ENCODE results near the gene ROPN1. TPM values are rescaled to one million over a fixed set of nuclear protein-coding genes. Genes with fewer than 3 reads are reported as not detected.
"Not testable (repeated sequence)": the region's sequence is repeated elsewhere in the genome, so short reads cannot be mapped to it uniquely, and the experiment has no call there.

The ROPN1 gene
- total RNA-seq, 1 donor from 2014 or later = not detected

DNA sequence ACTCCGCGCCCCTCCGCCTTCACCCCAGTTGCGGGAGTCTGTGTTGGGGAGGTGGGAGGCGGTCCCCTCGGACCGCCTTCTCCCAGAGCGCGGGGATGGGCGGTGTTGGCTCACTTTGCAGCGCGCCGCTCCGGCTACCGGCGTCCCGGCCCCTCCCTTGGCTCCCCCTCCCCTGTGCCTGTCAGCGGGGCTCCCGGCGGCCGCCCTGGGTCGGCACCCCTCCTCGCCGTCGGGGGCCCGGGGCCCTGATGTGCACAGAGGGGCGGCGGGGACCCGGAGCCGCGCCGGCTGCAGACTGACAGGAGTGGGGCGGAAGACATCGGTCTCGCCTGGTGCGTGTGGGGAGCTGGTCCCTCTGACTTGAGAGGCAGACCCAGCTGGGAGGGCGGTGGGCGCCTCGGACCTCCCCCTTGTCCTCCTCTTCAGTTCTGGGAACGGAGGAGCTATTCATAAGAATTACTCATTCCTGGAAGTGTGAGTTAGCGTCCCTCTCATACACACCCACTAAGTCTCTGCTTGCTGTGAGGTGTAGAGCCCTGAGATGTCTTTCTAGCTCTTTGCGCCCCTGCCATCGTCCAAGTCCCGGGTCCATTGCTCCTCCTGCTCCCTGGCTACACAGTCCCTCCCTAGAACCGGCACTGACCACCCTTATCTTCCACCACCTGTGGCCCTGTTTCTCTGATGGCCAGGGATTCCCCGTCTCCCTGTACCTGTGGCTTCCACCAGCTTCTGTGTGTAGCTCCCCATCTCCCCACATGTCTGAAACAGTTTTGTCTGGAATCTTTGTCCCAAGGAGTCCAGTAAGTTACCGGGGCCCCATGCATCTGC is 42.3 kb upstream of the ROPN1 start:
- H3K36me3 ChIP-seq = no peaks in the 10 kb centered on the region
- TF ChIP-seq, protein P1, sequence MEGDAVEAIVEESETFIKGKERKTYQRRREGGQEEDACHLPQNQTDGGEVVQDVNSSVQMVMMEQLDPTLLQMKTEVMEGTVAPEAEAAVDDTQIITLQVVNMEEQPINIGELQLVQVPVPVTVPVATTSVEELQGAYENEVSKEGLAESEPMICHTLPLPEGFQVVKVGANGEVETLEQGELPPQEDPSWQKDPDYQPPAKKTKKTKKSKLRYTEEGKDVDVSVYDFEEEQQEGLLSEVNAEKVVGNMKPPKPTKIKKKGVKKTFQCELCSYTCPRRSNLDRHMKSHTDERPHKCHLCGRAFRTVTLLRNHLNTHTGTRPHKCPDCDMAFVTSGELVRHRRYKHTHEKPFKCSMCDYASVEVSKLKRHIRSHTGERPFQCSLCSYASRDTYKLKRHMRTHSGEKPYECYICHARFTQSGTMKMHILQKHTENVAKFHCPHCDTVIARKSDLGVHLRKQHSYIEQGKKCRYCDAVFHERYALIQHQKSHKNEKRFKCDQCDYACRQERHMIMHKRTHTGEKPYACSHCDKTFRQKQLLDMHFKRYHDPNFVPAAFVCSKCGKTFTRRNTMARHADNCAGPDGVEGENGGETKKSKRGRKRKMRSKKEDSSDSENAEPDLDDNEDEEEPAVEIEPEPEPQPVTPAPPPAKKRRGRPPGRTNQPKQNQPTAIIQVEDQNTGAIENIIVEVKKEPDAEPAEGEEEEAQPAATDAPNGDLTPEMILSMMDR (IDR thresholded peaks at IDR 0.05) = no peak
- no peaks in the 10 kb centered on the region for H3K27me3 ChIP-seq
- DNase-seq (ENCODE audit: low spot score in 2 of 2) = peak in 1 of 2 donors; percentile 70
- H3K4me1 ChIP-seq = peaks cover 0 to 10% of the 10 kb centered on the region in 2 donors
- intact Hi-C loops (cut with DNase I) = no loop called here
- H3K27ac ChIP-seq = peak overlapping the region; percentile 81 to 90
- no peaks in the 10 kb centered on the region for H3K9me3 ChIP-seq
- peak overlapping the region; percentile 85 to 96 for H3K4me3 ChIP-seq

DNA sequence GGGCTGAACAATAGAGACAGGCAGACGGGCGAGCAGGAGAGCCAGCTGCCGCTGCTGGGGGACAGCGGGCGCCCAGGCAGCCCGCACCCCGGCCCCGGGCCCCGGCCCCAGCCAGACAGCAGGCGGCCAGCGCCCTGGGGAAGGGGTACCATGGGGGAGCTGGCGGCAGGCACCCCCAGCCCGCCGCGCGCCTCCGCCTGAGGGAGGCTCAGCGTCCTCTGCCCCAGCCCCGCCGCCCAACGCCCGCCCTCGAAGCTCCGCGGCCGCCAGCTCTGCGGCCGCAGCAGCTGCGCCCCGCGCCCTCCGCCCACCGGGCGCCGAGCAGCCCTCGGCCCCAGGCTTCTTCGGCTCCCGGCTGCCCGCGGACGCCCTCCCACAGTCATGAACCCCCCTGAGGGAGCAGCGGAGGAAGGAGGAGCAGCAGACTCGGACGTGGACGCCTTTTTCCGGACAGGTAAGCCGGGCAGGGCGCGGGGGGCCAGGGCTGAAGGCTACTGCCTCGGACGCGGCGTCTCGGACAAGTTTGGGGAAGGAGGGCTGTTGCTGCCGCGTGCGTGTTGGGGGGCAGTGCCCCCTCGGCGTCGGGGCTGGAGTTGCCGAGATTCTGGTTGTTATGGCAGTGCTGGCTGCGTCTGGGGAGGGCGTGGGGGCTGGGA is 41.6 kb upstream of the ROPN1 start, which contains the start of gene KALRN:
Gene KALRN, plus strand, starts transcription at position 10 of the 656 bp plus-strand sequence.
- H3K4me1 ChIP-seq = peaks cover 0 to 10% of the 10 kb centered on the region in 2 donors
- peak within 1 kb of the TSS; percentile 85 to 96 for H3K4me3 ChIP-seq
- DNase-seq (ENCODE audit: low spot score in 2 of 2) = no peak
- H3K27me3 ChIP-seq = no peaks in the 10 kb centered on the region
- intact Hi-C loops (cut with DNase I) = loop anchor here (2.0 kb wide), 2 partner anchors 45 to 243 kb away; no protein-coding TSS in a partner anchor
- no peaks in the 10 kb centered on the region for H3K36me3 ChIP-seq
- TF ChIP-seq, protein P1 (IDR thresholded peaks at IDR 0.05) = no peak
- H3K9me3 ChIP-seq = no peaks in the 10 kb centered on the region
- peak within 1 kb of the TSS; percentile 81 to 90 for H3K27ac ChIP-seq

DNA sequence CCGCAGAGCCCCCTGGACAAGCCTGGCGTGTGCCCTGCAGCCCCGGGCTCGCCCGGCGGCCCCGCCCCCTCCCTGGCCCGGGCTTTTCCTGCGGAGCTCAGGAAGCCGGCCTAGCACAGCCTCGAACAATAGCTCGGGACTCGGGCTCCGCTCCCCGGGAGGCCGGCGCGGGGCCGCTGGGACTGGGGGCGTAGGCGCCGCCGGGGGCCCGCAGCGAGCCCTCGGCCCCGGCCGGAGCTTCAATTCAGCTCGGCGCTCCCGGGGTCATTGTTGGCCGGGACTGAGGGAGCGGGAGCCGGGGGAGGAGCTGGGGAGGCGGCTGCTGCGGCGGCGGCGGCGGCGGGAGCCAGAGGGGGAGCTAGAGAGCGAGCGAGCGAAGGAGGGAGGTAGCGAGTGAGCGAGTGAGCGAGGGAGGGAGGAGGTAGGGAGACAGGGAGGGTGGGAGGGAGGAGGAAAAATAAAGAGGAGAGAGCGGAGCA is 41.0 kb upstream of the ROPN1 start:
- peak in 1 of 2 donors; percentile 91 for DNase-seq (ENCODE audit: low spot score in 2 of 2)
- peaks cover 0 to 10% of the 10 kb centered on the region in 2 donors for H3K4me1 ChIP-seq
- H3K9me3 ChIP-seq = no peaks in the 10 kb centered on the region
- H3K27ac ChIP-seq = peak overlapping the region; percentile 81 to 90
- intact Hi-C loops (cut with DNase I) = loop anchor here (2.0 kb wide), 2 partner anchors 46 to 244 kb away; no protein-coding TSS in a partner anchor
- TF ChIP-seq, protein P1 (IDR thresholded peaks at IDR 0.05) = peak; percentile 63 to 92 (median 90)
- no peaks in the 10 kb centered on the region for H3K36me3 ChIP-seq
- no peaks in the 10 kb centered on the region for H3K27me3 ChIP-seq
- H3K4me3 ChIP-seq = peak overlapping the region; percentile 85 to 96

DNA sequence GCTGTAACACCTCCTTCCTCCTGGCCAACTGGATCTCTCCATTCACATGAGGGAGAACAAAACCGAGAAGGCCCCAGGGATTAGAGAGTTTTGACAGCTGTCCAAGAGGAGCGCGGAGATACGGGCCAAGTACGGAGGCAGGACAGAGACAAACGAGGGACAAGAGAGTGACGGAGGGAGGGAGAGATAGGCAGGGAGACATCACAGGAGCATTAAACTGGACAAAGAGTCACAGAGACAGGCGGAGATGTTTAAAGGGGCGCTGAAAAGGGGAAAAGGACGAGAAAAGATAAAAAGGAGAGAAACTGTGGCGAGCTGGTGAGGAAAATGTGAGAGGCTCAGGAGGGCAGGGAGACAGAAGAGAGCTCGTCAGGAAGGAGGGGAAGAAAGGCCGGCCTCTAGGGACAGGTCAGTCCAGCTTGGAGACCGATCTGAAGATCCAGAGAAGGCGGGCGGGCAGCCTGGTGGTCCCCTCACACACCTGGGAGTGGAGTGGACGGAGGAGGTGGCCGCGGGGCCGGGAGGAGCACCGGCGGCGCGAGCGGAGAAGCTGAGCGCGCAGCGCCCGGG is 40.5 kb upstream of the ROPN1 start:
- intact Hi-C loops (cut with DNase I) = loop anchor here (2.0 kb wide), 2 partner anchors 46 to 244 kb away; no protein-coding TSS in a partner anchor
- peak overlapping the region; percentile 81 to 90 for H3K27ac ChIP-seq
- TF ChIP-seq, protein P1 (IDR thresholded peaks at IDR 0.05) = no peak
- DNase-seq (ENCODE audit: low spot score in 2 of 2) = peak in 1 of 2 donors; percentile 80
- H3K4me1 ChIP-seq = peaks cover 0 to 7% of the 10 kb centered on the region in 2 donors
- H3K27me3 ChIP-seq = no peaks in the 10 kb centered on the region
- H3K36me3 ChIP-seq = no peaks in the 10 kb centered on the region
- no peaks in the 10 kb centered on the region for H3K9me3 ChIP-seq
- H3K4me3 ChIP-seq = peak overlapping the region; percentile 85 to 96

DNA sequence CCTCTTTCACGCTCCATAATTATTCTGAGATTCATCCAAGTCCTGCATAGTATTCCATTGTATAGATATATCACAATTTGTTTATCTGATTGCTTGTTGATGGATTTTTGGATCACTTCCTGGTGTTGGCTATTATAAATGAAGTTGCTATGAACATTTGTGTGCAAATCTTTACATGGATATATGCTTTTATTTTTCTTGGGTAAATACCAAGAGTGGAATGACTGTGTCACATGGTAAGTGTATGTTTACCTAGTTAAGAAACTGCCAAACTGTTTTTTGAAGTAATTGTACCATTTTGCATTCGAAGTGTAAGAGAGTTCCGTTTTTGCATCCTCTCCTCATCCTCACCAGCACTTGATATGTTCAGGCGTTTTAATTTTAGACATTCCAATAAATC is 34.6 kb upstream of the ROPN1 start:
- Histone ChIP-seq H3K27me3 (no peaks in the 10 kb centered on the region), H3K36me3 (no peaks in the 10 kb centered on the region), H3K27ac (no peak overlapping the region), H3K4me1 (no peaks in the 10 kb centered on the region), H3K9me3 (no peaks in the 10 kb centered on the region), H3K4me3 (no peak overlapping the region)
- TF ChIP-seq, protein P1 (IDR thresholded peaks at IDR 0.05) = no peak
- intact Hi-C loops (cut with DNase I) = no loop called here
- no peak for DNase-seq (ENCODE audit: low spot score in 2 of 2)

DNA sequence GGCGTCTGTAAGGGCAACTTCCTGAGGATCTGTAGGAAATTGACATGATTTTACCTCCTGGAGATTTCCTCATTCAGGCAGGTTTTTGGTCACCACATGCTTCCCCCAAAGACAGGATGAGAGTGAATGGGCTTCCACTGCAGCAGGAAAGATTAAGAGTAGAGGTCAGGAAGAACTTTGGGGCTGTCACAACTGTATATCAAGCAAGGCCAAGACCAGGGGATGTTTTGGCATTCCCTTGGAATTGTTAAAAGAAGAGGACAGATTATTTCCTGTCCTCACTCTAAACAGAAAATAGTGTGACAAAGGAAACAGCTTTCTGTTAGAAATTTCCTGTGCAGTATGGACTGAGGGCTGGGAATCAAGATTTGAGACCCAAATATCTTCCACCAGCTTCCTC is 31.6 kb upstream of the ROPN1 start:
- H3K36me3 ChIP-seq; DNase-seq (ENCODE audit: low spot score in 2 of 2); H3K27me3 ChIP-seq; H3K9me3 ChIP-seq; H3K27ac ChIP-seq; H3K4me3 ChIP-seq; intact Hi-C loops (cut with DNase I); H3K4me1 ChIP-seq: not testable (repeated sequence)
